NCI-H345 treated with DMSO at 0.1 percent for 48 hours (cell line): ENCODE data around the gene ADGRB2.

ENCODE experiments used
- DNase-seq: peaks from one replicate; lab custom pipeline; 2025; ENCODE audit not compliant: unreplicated experiment; lab: John Stamatoyannopoulos, UW

ADGRB2 gene

DNA sequence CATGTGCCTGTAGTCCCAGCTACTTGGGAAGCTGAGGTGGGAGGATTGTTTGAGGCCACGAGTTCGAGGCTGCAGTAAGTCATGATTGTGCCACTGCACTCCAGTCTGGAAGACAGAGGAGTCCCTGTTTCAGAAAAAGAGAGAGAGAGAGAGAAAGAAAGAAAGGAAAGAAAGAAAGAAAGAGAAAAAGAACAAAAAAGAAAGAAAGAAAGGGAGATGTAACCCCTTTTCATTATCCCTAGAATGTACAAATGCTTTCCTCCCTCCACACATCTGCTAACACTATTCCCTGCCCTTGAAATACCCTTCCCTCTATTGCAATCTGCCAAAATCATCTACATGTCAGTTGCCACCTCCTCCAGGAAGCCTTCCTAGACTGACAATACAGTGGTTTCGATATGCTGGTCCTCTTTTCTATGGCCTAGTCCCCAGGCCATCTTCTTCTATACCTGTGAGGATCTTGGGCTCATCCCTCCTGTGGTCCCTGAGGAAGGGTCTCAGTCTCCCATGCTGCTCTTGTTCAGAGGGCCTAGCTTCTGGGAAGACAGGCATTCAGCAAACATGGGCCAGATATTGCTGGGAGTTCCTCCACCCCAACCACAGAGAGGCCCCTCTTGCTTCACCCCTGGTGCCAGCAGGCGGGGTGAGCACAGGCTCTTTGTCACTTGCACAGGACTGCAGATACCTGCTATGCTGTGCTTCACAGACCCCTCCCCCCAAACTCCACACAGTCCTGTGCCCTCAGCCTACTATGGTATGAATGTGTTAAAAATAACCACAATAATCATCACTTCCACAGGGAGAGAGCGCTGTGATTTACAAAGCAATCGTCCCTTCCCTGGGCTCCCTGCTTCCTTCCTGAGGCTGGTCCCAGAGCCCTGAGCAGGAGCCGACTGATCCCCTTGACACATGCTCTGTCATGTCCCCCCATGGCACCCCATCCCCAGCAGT lies 14.1 kb downstream of the ADGRB2 start:
- no peak for DNase-seq

- no peak for DNase-seq
These were observed 15.8 kb downstream of the ADGRB2 start for GRCh38 chr1:31748365-31748764.

DNA sequence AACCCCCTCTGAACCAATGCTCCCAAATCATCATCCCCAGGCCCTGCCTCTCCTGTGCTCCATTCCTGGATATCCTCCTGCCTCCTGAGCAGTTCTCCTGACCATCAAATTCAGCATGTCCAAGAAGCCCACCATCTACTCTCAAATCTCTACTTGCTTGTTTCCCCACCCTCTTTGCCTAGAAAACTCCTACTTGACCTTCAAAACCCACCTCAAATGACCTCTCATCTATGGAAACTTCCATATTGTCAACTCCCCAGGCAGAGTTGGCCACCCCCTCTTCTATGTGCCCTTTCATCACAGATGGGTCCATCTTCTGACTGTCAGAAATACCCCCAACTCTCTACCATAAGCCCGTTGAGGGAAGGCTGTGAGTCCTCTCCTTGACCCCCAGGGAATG lies 16.8 kb downstream of the ADGRB2 start:
- DNase-seq = no peak

GRCh38 chr1:31746687-31747086 lies 17.5 kb downstream of the ADGRB2 start:
- DNase-seq = no peak

DNA sequence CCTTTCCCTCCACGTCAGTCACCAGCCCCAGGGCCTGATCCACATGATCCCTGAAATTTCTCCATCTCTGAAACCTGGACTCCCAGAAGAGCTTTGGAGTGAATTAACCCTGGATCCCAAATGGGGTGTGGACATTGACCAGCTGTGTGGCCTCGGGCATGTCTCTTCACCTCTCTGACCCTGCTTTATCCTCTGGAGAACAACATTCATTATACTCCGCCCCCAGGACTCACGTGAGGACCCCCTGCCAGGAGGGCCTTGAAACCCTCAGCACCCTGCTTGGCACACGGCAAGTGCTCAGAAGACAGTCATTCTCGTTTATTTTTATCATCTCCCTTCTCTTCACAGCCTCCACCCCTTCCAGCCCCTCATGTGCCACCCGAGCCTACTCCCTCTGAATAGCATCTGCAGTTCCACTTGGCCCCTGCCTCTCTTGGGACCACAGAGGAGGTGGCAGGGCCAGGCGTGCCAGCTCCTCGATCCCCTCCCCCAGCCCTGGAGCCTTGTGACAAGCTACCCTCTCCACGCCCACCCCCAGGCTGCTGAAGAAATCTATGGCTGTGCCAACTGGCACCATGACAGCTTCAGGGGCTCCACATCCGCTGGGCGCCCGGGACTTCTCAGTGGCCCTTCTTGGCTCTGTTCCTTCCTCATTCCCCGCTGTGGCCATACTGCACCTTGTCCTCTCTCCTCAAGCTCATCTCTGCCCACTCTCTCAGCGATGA lies 18.0 kb downstream of the ADGRB2 start:
- no peak for DNase-seq

GRCh38 chr1:31745096-31745945 lies 18.8 kb downstream of the ADGRB2 start:
- no peak for DNase-seq

DNA sequence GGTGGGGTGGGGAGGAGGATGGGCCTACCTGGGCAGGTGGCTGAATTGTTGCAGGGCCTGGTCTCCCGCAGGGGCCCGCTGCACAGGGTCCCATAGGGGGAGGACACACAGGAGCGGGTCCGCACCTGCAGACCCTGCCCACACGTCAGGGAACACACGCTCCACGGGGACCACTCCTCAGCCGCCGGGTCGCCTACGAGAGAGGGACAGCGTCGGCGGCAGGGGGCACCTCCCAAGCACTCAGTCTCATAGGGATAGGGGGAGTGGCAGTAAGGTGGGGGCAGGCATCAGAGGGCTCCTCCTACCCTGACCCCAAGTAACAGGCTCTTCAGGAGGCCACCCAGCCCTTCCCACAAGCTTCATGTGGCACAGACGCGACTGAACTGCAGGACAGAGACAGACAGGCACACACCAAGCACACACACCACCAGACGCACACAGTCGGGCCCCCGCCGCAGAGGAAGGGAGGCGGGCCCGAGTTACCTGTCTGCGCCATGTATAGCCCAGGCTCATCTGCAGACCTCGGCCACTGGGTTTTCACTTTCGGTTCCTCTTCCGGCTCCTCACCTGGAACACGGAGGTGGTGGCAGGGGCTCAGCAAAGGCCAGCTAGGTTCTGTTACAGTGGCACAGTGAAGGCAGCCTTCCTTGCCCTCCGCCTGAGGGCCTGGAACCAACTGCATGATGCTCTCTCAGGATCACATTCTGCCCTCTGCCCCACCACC lies 19.8 kb downstream of the ADGRB2 start:
- no peak for DNase-seq

DNA sequence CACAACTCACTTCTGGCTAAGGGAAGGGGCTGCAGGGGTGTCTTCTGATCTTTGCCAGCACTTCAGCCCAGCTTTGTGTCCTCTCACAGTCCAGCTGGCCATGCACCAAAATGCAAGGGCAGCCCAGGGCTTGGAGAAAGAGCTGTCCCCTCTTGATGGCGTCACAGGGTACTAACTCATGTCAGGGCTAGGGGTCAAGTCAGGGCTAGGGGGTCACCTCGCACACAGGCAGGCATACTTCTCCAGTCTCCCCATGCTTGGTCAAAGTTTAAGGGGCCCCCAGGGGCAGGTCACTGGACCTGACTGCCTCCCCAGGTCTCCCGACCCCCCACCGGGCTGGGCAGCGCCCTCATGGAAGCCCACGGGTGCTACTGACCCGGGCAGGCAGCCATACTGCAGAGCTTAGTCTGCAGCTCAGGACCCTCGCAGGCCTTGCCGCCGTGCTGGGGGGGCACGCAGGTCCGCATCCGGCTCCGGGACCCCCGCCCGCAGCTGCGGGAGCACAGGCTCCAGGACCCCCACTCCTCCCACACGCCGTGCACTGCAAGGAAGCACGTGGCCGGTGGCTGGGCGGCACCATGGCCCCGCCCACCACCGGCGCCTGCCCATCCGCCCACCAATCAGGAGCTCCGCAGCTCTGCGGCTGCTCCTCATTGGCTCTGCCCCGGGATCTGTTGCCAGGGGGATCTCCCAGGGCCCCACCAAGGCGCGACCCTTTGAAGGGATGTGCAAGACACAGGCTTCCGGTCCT lies 21.5 kb downstream of the ADGRB2 start:
- no peak for DNase-seq

DNA sequence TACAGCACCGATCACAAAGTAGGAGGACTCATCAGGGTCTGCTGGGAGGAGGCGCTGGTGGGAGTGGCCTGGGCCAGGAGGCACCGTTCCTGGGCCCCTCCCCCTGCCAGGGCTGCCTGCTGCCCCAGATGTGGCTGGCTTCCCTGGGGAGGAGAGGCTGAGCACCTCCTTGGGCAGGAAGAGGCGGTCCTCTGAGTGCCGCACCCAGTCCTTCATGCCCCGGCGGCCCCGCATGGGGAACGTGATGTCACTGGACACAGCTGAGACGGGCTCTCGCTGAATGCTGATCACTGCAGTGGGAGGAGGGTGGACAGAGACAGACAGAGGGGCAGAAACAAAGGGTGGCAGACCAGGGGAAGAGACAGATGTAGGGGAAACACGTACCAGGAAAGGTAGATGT lies 24.8 kb downstream of the ADGRB2 start:
- DNase-seq = no peak

- no peak for DNase-seq
These were observed 27.5 kb downstream of the ADGRB2 start for GRCh38 chr1:31736675-31737074.

DNA sequence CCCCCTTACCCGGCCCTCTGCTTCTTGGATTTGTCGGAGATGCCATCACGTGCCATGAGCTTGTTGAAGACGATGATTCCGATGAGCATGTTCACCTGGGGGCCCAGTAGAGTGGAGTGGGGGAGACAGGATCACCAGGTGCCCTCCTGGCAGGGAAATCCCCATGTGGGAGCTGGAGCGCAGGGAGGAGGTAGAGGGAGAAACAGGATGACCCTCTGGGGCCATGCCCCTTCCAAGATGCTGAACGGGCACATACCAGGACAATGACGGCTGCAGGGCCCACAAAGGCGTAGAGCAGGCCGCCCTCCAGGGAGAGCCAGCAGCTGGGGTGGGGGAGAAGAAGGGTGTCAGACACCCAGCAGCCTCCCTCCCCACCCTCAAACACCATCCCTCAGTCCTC lies 28.6 kb downstream of the ADGRB2 start:
- DNase-seq = no peak

DNA sequence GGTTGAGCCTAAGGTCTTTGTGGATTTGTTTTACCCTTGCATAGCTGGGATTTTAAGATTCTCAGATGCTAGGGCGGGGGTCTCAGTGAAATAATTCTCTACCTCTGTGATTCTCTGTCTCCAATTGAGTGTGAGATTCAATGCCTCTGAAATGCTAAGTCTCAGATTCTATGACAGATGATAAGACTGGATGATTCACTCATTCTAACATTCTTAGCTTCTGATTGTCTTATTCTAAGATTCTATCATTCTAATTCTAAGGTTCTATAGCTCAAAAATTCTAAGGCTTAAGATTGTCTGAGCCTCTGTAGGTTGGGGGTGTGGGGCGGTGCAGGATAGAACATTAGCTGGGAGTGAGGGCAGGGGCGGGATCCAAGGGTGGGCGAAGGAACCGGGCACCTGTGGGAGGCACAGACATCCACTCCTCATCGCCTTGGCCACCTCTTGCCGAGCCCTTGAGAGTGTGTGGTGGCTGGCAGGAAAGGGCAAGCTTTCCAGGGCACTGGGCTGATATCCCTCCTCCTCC lies 29.5 kb downstream of the ADGRB2 start:
- DNase-seq = no peak

DNA sequence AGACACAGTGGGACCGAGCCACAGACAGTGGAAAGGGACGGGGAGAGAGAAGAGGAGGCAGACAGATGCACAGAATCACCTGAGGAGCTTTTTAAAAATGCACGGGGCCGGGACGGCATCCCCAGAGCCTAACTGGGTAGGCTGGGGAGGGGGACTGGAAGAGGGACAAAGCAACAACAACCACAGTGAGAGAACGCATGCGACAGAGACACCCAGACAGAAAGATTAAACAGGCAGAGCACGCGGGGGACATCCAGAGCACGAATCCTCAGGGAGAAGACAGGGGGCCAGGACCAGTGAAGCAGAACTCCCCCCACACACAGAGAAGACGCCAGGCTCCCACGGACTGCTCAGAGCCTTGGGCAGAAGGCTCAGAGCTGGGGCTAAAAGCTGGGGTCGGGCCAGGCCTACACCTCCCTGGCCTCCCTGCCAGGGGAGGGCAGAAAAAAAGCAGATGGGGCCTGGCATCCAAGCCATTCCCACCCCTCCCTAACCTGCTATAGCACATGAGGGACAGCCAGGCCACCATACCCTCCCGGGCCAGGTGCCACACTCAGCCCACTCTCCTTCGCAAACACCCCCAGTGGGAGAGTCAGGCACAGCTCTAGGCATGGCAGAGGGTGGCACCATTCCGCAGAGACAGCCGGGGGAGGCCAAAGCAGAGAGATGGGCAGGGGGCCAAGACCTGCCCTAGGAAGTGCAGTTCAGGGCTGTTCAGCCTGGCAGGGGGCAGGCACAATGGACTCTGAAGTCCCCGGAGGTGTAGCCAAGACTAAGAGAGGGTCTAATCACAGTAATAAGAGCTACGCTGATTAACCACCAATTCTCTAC lies 30.5 kb downstream of the ADGRB2 start:
- DNase-seq = no peak

- no peak for DNase-seq
These were observed 31.3 kb downstream of the ADGRB2 start for GRCh38 chr1:31732751-31733289.

DNA sequence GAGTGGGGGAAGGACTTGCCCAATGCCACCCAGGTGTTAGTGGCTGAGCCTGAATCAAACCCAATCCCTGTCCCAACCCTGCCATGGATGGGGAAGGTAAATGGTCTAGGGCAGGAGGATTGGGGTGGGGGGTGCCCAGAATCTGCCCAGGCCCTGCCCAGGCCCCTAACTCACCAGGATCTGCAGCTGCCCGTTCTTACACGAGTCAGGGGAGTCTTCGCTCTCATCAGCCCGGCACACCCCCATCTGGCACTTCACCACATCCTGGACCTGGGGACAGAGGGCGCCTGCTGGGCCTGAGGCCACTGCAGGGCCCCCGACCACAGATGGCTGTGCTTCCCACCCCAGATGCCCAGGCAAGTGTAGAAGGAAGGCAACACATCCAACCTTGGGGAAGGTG lies 31.8 kb downstream of the ADGRB2 start:
- DNase-seq = no peak

DNA sequence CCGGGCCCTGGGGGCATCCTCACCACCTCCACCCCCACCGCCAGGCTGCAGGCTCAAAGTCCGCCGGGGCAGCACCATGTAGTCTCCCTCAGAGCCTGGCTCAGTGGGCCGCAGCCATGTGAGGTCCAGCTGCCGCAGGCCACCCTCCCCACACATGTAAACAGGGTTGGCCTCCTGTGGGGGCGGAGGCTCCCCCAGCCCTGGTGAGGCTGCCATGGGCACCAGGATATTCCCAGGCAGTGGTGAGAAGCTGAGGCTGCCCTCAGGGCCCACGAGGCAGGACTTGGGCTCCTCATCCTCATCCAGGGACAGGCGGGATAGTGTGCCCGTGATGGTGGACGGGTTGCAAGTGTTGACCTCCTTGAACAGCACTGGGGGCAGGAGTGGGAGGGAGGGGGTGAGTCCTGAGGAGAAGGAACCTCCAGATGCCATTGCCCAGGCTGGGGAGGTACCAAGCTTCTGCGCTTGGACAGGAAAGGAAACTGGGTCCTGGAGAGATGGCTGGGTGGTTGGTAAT lies 33.0 kb downstream of the ADGRB2 start:
- no peak for DNase-seq

GRCh38 chr1:31730336-31731048 lies 33.6 kb downstream of the ADGRB2 start:
- no peak for DNase-seq

GRCh38 chr1:31727849-31728248 lies 36.3 kb downstream of the ADGRB2 start:
- no peak for DNase-seq
